ENCODE results near the gene ANKFN1.

ANKFN1 gene

DNA sequence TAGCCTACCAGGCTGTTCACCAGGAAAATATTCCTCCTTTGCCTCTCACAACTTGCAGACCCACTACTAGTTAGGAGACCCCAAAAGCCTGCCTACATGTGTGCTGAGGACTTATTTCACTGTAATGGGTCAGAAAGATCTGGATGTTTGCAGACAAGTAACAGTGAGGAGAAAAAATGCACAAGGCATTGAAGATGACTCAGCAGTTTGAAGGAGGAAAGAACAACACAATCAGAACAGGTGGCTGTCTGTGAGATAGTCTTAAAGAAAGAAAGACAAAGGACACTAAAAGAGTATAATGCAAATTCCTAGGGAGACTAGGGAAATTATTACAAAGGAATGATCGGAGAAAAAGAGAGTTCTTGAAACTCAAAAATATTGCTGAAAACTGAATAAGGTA, 69.0 kb downstream of the ANKFN1 start:
- no peaks in the 10 kb centered on the region for H3K79me2 ChIP-seq (ENCODE audit: control insufficient read depth, low read length)
- no peaks in the 10 kb centered on the region for H3K36me3 ChIP-seq (ENCODE audit: control insufficient read depth, low read length)
- H3K27me3 ChIP-seq (ENCODE audit: control insufficient read depth, low read length): no peaks in the 10 kb centered on the region
- TF ChIP-seq, protein P1, sequence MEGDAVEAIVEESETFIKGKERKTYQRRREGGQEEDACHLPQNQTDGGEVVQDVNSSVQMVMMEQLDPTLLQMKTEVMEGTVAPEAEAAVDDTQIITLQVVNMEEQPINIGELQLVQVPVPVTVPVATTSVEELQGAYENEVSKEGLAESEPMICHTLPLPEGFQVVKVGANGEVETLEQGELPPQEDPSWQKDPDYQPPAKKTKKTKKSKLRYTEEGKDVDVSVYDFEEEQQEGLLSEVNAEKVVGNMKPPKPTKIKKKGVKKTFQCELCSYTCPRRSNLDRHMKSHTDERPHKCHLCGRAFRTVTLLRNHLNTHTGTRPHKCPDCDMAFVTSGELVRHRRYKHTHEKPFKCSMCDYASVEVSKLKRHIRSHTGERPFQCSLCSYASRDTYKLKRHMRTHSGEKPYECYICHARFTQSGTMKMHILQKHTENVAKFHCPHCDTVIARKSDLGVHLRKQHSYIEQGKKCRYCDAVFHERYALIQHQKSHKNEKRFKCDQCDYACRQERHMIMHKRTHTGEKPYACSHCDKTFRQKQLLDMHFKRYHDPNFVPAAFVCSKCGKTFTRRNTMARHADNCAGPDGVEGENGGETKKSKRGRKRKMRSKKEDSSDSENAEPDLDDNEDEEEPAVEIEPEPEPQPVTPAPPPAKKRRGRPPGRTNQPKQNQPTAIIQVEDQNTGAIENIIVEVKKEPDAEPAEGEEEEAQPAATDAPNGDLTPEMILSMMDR (IDR thresholded peaks at IDR 0.05; ENCODE audit: low read depth, low read length, poor library complexity, severe bottlenecking): no peak
- no peak for TF ChIP-seq EZH2phosphoT487 (IDR thresholded peaks at IDR 0.05; ENCODE audit: borderline replicate concordance, low read length)
- H3K4me1 ChIP-seq (ENCODE audit: control insufficient read depth, low read length): no peaks in the 10 kb centered on the region
- no peak overlapping the region for H3K4me2 ChIP-seq (ENCODE audit: low read length)
- no peaks in the 10 kb centered on the region for H4K20me1 ChIP-seq (ENCODE audit: control insufficient read depth, insufficient read depth, low read depth, low read length)
- H3K4me3 ChIP-seq (ENCODE audit: low read length): no peak overlapping the region
- no peak overlapping the region for H3K27ac ChIP-seq (ENCODE audit: low read depth, low read length)
- no peaks in the 10 kb centered on the region for H3F3A ChIP-seq (ENCODE audit: control insufficient read depth, insufficient read depth)
- no peaks in the 10 kb centered on the region for H3K9me3 ChIP-seq (ENCODE audit: control insufficient read depth, insufficient read depth, low read length)
- no peaks in the 10 kb centered on the region for H3K9me2 ChIP-seq (replicated peaks; ENCODE audit: control insufficient read depth, low read length)

DNA sequence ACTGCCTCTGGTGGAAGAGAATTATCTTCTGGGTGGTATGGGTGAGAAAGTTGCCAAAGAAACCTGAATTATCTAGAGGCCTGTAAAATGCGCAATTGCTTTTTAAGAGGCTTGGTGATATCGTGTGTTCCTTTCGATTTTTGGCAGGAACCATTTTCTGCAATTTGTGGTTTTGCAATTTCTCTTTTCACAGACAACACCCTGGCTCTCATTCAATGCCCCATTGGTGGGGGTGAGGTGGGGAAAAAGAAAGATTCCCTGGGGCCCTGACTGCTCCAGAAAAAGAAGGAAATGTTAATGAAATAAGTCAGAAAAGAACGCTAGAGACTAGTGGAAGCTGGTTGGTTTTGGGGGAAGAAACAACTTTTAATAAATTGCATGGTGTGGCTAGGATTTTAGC, 77.4 kb downstream of the ANKFN1 start:
- Histone ChIP-seq H3K9me3 (ENCODE audit: control insufficient read depth, insufficient read depth, low read length) (no peaks in the 10 kb centered on the region), H3K4me1 (ENCODE audit: control insufficient read depth, low read length) (no peaks in the 10 kb centered on the region), H3K27ac (ENCODE audit: low read depth, low read length) (no peak overlapping the region), H3K4me3 (ENCODE audit: low read length) (no peak overlapping the region), H3K36me3 (ENCODE audit: control insufficient read depth, low read length) (no peaks in the 10 kb centered on the region), H3F3A (ENCODE audit: control insufficient read depth, insufficient read depth) (no peaks in the 10 kb centered on the region), H3K27me3 (ENCODE audit: control insufficient read depth, low read length) (no peaks in the 10 kb centered on the region; the same call in 1 of the 2 replicates), H3K9me2 (replicated peaks; ENCODE audit: control insufficient read depth, low read length) (no peaks in the 10 kb centered on the region), H4K20me1 (ENCODE audit: control insufficient read depth, insufficient read depth, low read depth, low read length) (no peaks in the 10 kb centered on the region), H3K79me2 (ENCODE audit: control insufficient read depth, low read length) (no peaks in the 10 kb centered on the region), H3K4me2 (ENCODE audit: low read length) (no peak overlapping the region)
- TF ChIP-seq, protein P1 (IDR thresholded peaks at IDR 0.05; ENCODE audit: low read depth, low read length, poor library complexity, severe bottlenecking): no peak
- TF ChIP-seq EZH2phosphoT487 (IDR thresholded peaks at IDR 0.05; ENCODE audit: borderline replicate concordance, low read length): no peak

DNA sequence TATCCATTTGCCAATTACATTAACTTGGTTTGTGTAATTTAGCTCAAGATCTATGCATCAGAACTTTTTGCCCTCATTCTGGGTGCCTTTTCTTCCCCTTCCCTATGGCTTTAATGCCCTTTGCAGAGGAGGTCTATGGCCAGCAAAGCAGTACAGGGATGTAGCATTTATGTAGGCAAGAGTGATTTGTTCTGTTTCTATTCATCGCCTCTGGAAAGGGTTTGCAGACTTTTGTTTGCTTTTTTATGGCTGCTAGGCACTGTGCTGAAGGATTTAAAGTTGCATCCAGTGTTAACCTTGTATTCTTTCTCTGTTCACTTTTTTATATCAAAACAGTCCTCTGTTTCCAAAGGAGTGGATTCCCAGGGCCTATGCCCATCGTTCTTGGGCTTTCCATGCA, 78.0 kb downstream of the ANKFN1 start:
- H3K4me1 ChIP-seq (ENCODE audit: control insufficient read depth, low read length): no peaks in the 10 kb centered on the region
- H3K79me2 ChIP-seq (ENCODE audit: control insufficient read depth, low read length): no peaks in the 10 kb centered on the region
- H3K36me3 ChIP-seq (ENCODE audit: control insufficient read depth, low read length): no peaks in the 10 kb centered on the region
- H3K9me3 ChIP-seq (ENCODE audit: control insufficient read depth, insufficient read depth, low read length): no peaks in the 10 kb centered on the region
- no peaks in the 10 kb centered on the region for H3F3A ChIP-seq (ENCODE audit: control insufficient read depth, insufficient read depth)
- no peaks in the 10 kb centered on the region for H4K20me1 ChIP-seq (ENCODE audit: control insufficient read depth, insufficient read depth, low read depth, low read length)
- H3K9me2 ChIP-seq (replicated peaks; ENCODE audit: control insufficient read depth, low read length): no peaks in the 10 kb centered on the region
- H3K27ac ChIP-seq (ENCODE audit: low read depth, low read length): no peak overlapping the region
- no peak overlapping the region for H3K4me2 ChIP-seq (ENCODE audit: low read length)
- no peak overlapping the region for H3K4me3 ChIP-seq (ENCODE audit: low read length)
- TF ChIP-seq EZH2phosphoT487 (IDR thresholded peaks at IDR 0.05; ENCODE audit: borderline replicate concordance, low read length): no peak
- TF ChIP-seq, protein P1 (IDR thresholded peaks at IDR 0.05; ENCODE audit: low read depth, low read length, poor library complexity, severe bottlenecking): no peak
- no peaks in the 10 kb centered on the region; the same call in 1 of the 2 replicates for H3K27me3 ChIP-seq (ENCODE audit: control insufficient read depth, low read length)

All from DOHH2 (cell line).